GM19455 (cell line): ENCODE results near the gene SH3BGRL2.

ENCODE experiments used
- ATAC-seq: cut with Tn5 transposase; IDR thresholded peaks from one replicate; pipeline ENCODE4 v1.9.1; 2021; ENCODE audit not compliant: unreplicated experiment

Gene SH3BGRL2

GRCh38 chr6:79630883-79631692, at the start of gene SH3BGRL2:
TSS of gene SH3BGRL2 (plus strand) at chr6:79631329. CDS start at chr6:79631462, 133 bp downstream.
- ATAC-seq = no peak

GRCh38 chr6:79584332-79584731, 46.8 kb upstream of the SH3BGRL2 start:
- no peak for ATAC-seq

GRCh38 chr6:79586548-79586947, 44.6 kb upstream of the SH3BGRL2 start:
- no peak for ATAC-seq

GRCh38 chr6:79589701-79590100, 41.4 kb upstream of the SH3BGRL2 start:
- ATAC-seq = no peak

- no peak for ATAC-seq
Measured at GRCh38 chr6:79597155-79597554, 34.0 kb upstream of the SH3BGRL2 start.

DNA sequence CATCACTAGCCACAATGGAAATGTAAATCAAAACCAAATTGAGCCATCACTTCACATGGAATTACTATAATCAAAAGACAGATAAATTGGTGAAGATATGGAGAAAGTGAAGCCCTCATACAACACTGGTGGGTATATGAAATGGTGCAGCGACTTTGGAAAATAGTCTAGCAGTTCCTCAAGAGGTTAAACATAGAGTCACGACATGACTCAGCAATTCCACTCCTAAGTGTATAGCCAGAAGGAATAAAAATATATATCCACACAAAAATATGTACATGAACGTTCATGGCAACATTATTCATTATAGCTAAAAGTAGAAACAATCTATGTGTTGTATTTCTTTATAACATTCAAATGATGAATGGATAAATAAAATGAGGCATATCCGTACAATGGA, 33.1 kb upstream of the SH3BGRL2 start:
- no peak for ATAC-seq

GRCh38 chr6:79599725-79600259, 31.3 kb upstream of the SH3BGRL2 start:
- no peak for ATAC-seq

GRCh38 chr6:79600313-79600712, 30.8 kb upstream of the SH3BGRL2 start:
- ATAC-seq = no peak

DNA sequence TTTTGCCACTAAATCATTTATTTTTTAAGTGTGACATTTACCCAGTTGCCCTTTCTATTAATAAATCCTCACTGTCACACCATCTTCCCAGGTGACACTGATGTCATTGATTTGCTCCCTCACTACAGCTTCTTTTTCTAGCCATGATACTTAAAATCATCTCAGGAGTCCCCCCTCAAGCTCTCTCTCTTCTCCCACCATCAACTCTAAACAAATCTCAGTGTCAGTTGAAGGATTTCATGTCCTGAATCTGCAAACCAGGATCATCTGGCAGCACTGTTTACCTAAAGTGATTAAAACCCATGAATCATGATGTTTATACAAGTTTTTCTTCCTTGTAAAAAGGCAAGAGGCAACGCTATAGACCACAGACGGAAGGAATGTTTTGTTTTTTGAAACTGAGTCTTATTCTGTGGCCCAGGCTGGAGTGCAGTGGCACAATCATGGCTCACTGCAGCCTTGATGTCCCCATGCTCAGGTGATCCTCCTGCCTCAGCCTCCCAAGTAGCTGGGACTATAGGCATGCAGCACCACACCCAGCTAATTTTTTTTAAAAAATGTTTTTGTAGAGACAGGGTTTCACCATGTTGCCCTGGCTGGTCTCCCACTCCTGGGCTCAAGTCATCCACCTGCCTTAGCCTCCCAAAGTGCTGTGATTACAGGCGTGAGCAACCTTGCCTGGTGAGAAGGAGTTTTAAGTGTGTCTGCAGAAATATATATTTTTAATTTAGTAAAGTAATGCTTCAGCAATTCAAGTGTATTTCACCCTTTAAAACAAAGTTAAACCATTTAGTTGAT, 30.1 kb upstream of the SH3BGRL2 start:
- no peak for ATAC-seq

DNA sequence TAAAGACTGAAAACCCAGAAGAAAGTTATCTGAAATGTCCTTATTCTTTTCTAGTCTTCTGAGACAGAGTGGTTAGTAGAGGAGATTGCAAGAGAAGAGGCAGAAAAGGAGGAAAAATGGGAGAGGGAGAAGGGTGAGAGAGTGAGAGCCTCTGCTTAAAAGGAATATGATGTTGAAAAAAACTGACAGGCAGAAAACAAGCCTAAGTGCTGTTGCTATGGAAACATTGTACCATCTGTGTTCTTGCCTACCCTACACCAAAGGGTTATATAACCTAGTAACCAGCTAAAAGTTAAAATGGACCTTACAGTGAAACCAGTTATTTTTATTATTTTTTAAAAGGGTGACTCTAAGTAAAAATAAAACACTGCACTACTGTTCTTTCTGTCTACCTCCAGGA, 28.3 kb upstream of the SH3BGRL2 start:
- ATAC-seq = no peak

GRCh38 chr6:79604583-79605037, 26.5 kb upstream of the SH3BGRL2 start:
- no peak for ATAC-seq

- no peak for ATAC-seq
Measured at GRCh38 chr6:79605061-79605460, 26.1 kb upstream of the SH3BGRL2 start.

DNA sequence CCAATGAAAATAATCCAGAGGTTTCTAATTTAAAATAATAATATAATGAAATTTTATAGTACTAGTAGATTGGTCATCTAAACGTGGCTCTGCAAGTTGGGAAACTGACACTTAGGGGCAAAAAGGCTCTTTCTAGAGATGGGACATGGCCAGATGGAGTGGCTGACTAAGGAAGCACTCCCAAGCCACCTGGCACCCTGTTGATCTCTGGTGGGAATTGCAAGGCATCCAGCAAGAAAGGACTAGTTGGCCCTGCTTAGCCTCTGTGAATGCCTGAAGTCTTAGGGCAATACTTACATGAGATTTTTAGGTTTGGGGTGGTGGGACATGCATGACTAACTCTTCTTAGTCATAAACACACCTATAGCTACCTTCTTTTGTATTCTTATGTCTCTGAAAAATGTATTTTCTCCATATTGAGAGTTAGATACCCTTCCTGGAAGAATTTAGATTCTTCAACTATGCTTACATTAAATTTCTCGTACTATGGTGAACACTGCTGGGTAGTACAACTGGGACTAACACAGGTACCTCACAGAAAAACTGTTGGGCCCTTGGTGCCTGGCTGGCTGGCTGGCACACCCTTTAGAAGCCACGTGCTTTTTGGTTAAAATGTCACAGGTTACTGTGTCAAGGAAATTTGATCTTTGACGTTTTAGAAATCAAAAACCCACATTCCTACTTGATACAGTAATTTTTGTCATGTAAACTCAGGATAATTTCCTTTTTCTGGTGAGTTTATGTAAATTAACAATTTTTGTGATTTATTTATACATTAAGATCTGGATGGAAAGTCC, 25.0 kb upstream of the SH3BGRL2 start:
- ATAC-seq = no peak

GRCh38 chr6:79607000-79607399, 24.1 kb upstream of the SH3BGRL2 start:
- no peak for ATAC-seq

- no peak for ATAC-seq
Measured at GRCh38 chr6:79608334-79609224, 22.6 kb upstream of the SH3BGRL2 start.

DNA sequence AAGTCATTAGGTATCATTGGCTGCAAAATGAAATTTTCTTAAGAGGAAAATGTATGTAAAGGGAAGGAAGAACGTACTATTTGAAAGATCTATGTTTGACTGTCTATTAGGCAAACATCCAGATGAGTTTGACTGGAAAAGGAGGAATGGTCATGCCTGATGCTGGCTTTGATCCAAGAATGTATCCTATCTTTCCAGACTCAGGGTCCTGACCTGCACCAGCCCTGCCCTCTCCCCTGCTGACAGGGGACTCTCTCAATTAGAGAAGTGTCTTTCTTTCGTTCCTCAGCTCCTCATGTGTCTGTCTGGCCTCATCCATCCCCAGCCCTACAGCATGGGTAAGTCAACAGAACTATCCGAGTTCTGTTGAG, 21.9 kb upstream of the SH3BGRL2 start:
- ATAC-seq = no peak

DNA sequence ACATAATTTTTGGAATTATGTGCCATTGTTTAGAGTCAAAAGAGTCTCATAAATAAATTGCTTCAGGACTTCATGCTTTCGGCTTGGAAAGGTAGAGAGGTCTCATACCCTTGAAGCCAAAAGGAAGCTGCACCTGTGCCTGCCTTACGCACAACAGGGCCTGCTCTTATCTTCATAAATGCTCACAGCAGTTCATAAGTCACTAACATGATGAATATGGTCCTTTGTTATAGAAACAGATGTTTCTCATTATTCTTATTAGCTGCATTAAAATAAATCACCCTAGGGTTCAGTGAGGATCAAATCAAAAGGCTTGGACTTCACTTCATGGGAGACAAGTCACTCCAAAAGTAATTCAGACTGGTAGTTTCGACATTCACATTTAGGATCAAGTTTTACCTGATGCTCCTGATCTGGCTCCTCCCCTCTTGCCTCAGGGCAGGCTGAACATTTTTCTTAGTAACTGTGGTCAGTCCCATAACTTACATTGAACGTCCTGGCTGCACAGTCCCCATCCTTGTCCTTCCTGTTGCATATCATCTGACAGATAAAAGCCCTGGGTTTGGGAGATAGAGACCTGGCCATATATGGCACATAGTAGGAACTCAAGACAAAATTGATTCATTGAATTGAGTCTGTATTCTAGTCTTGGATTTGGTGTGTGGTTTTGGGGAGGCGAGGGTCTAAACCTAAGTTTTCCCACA, 20.7 kb upstream of the SH3BGRL2 start:
- no peak for ATAC-seq

DNA sequence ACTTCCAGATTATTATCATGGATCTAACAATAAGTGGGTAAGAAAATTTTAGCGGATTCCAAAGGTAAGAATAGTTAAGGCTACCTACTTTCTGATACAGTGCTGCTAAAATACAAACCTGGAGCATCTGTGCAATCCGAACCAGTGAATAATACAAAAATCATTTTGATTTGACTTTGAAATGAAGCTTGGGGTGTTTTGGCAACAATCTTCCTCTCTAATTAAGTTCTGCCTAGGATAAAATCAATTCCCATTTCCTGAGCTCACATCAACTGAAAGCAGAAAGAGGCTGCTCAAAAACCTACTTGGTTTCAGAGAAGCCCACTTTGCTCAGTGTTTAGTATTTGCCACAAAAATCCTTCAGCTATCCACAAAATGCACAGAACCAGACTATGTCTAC, 18.7 kb upstream of the SH3BGRL2 start:
- ATAC-seq = no peak

- no peak for ATAC-seq
Measured at GRCh38 chr6:79612918-79613317, 18.2 kb upstream of the SH3BGRL2 start.
